GM19397 (cell line): ENCODE data around the gene SUSD2.
"Not testable (repeated sequence)": the region's sequence is repeated elsewhere in the genome, so short reads cannot be mapped to it uniquely, and the experiment has no call there.

Experiments used
- ATAC-seq: cut with Tn5 transposase; IDR thresholded peaks from one replicate; pipeline ENCODE4 v1.9.1; 2021; ENCODE audit warnings: mild to moderate bottlenecking, moderate library complexity; ENCODE audit not compliant: unreplicated experiment

The SUSD2 gene

GRCh38 chr22:24187731-24188644, 6.7 kb downstream of the SUSD2 start:
- ATAC-seq = no peak

GRCh38 chr22:24188705-24189248, 7.5 kb downstream of the SUSD2 start:
- ATAC-seq = no peak

- ATAC-seq = no peak
These were observed 8.2 kb downstream of the SUSD2 start for GRCh38 chr22:24189249-24190158.

- no peak for ATAC-seq
These were observed 8.9 kb downstream of the SUSD2 start for GRCh38 chr22:24190159-24190540.

GRCh38 chr22:24190596-24191208, 9.4 kb downstream of the SUSD2 start:
- ATAC-seq = no peak

GRCh38 chr22:24191381-24191841, 10.1 kb downstream of the SUSD2 start:
- ATAC-seq = no peak

GRCh38 chr22:24191893-24192292, 10.6 kb downstream of the SUSD2 start:
- ATAC-seq = no peak

- no peak for ATAC-seq
These were observed 17.4 kb downstream of the SUSD2 start for GRCh38 chr22:24198682-24199052.

- no peak for ATAC-seq
These were observed 19.4 kb downstream of the SUSD2 start for GRCh38 chr22:24200619-24201212.

GRCh38 chr22:24201681-24202614, 20.7 kb downstream of the SUSD2 start:
- no peak for ATAC-seq

GRCh38 chr22:24203856-24204255, 22.6 kb downstream of the SUSD2 start:
- not testable (repeated sequence) for ATAC-seq

- no peak for ATAC-seq
These were observed 24.3 kb downstream of the SUSD2 start for GRCh38 chr22:24205438-24206195.

- not testable (repeated sequence) for ATAC-seq
These were observed 25.4 kb downstream of the SUSD2 start for GRCh38 chr22:24206460-24207263.

GRCh38 chr22:24207264-24208011, 26.2 kb downstream of the SUSD2 start:
- no peak for ATAC-seq

- no peak for ATAC-seq
These were observed 26.9 kb downstream of the SUSD2 start for GRCh38 chr22:24208012-24208749.

- no peak for ATAC-seq
These were observed 27.7 kb downstream of the SUSD2 start for GRCh38 chr22:24209016-24209415.
